ENCODE measurements around the gene CELF1.
"Not testable (repeated sequence)": the region's sequence is repeated elsewhere in the genome, so short reads cannot be mapped to it uniquely, and the experiment has no call there.

The CELF1 gene

DNA sequence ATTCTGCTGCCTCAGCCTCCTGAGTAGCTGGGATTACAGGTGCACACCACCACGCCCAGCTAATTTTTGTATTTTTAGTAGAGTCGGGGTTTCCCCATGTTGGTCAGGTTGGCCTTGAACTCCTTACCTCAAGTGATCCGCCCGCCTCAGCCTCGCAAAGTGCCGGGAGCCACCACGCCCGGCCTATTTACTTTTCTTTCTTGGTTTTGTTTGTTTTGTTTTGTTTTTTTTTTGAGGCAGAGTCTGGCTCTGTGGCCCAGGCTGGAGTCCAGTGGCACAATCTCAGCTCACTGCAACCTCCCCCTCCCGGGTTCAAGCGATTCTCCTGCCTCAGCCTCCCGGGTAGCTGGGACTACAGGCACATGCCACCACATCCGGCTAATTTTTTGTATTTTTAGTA, 4.1 kb upstream of the CELF1 start:
- not testable (repeated sequence) for H3K9me3 ChIP-seq (ENCODE audit: insufficient read depth, low read depth, low read length); H3K36me3 ChIP-seq (ENCODE audit: insufficient read depth, low read depth, low read length); H3K27me3 ChIP-seq (ENCODE audit: insufficient read depth, low read length); H3K4me1 ChIP-seq (ENCODE audit: insufficient read depth, low read length); H3K4me3 ChIP-seq (ENCODE audit: low read length); H3K27ac ChIP-seq (ENCODE audit: low read length); H3K9ac ChIP-seq (ENCODE audit: low read depth, low read length)

GRCh38 chr11:47553406-47553743, 443 bp upstream of the CELF1 start:
- H3K27ac ChIP-seq (ENCODE audit: low read length) = peak overlapping the region; percentile 57
- H3K9me3 ChIP-seq (ENCODE audit: insufficient read depth, low read depth, low read length) = no peaks in the 10 kb centered on the region
- H3K27me3 ChIP-seq (ENCODE audit: insufficient read depth, low read length) = no peaks in the 10 kb centered on the region
- peaks cover 13% of the 10 kb centered on the region for H3K4me1 ChIP-seq (ENCODE audit: insufficient read depth, low read length)
- peak overlapping the region; percentile 82 for H3K4me3 ChIP-seq (ENCODE audit: low read length)
- peaks cover 20% of the 10 kb centered on the region; the same call in 1 of the 2 replicates for H3K36me3 ChIP-seq (ENCODE audit: insufficient read depth, low read depth, low read length)
- peak overlapping the region; percentile 92 for H3K9ac ChIP-seq (ENCODE audit: low read depth, low read length)

GRCh38 chr11:47552056-47552565, 821 bp downstream of the CELF1 start:
- Histone ChIP-seq H3K9ac (ENCODE audit: low read depth, low read length) (peak overlapping the region; percentile 85), H3K36me3 (ENCODE audit: insufficient read depth, low read depth, low read length) (peaks cover 20% of the 10 kb centered on the region; the same call in 1 of the 2 replicates), H3K9me3 (ENCODE audit: insufficient read depth, low read depth, low read length) (no peaks in the 10 kb centered on the region), H3K27ac (ENCODE audit: low read length) (peak overlapping the region; percentile 73), H3K4me3 (ENCODE audit: low read length) (peak overlapping the region; percentile 84), H3K27me3 (ENCODE audit: insufficient read depth, low read length) (no peaks in the 10 kb centered on the region), H3K4me1 (ENCODE audit: insufficient read depth, low read length) (peaks cover 13% of the 10 kb centered on the region)

DNA sequence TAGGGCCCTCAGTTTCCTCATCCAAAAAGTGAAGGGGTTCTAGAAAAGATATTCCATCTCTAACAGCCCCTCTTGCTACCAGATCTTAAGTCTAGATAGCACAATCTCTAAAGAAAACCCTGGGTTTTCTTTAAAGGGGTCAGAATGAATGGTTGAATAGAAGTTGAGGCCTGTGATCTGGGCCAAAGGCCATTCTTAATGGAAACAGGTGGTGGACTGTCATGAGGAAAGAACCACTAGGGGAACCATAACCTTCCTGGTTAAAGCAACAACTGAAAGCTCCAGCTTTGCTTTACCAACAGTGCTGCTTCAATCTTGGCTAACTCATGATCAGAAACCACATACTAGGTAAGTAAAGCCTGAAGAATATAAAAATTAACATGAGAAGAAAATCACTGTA, 1.8 kb downstream of the CELF1 start:
- Histone ChIP-seq H3K9ac (ENCODE audit: low read depth, low read length) (peak overlapping the region; percentile 85; the same call in 1 of the 2 replicates), H3K4me1 (ENCODE audit: insufficient read depth, low read length) (peaks cover 13% of the 10 kb centered on the region), H3K9me3 (ENCODE audit: insufficient read depth, low read depth, low read length) (no peaks in the 10 kb centered on the region), H3K27ac (ENCODE audit: low read length) (no peak overlapping the region), H3K4me3 (ENCODE audit: low read length) (peak overlapping the region; percentile 84), H3K36me3 (ENCODE audit: insufficient read depth, low read depth, low read length) (peaks cover 25% of the 10 kb centered on the region; the same call in 1 of the 2 replicates), H3K27me3 (ENCODE audit: insufficient read depth, low read length) (no peaks in the 10 kb centered on the region)

DNA sequence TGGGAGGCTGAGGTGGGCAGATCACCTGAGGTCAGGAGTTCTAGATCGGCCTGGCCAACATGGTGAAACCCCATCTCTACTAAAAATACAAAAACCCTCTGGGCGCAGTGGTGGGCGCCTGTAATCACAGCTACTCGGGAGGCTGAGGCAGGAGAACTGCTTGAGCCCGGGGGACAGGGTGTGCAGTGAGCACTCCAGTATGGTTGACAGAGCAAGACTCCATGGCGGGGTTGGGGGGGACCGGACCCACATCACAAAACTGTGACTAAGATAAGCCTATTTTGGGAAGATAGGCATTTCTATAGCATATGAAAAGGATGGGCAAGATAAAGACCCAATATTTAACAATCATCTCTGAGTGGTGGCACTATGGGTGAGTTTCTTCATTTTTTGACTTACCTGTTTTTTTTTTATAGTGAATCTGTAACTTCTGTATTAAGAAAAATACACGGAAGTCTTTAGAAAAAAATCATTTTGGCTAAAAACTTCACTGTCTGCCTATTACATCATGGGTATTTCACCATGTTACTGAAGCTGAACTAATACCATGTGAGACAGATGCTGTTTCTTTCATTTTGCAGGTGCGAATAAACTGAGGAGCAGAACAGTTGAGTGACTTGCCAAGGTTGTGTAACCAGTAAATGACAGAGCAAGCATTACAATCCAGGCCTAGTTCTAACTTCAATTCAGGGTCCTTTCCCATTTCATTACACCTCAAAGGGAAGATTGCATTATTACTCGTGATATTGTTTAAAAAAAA, 2.5 kb downstream of the CELF1 start:
- Histone ChIP-seq H3K9ac (ENCODE audit: low read depth, low read length) (no peak overlapping the region), H3K4me3 (ENCODE audit: low read length) (peak overlapping the region; percentile 84), H3K27ac (ENCODE audit: low read length) (no peak overlapping the region)

DNA sequence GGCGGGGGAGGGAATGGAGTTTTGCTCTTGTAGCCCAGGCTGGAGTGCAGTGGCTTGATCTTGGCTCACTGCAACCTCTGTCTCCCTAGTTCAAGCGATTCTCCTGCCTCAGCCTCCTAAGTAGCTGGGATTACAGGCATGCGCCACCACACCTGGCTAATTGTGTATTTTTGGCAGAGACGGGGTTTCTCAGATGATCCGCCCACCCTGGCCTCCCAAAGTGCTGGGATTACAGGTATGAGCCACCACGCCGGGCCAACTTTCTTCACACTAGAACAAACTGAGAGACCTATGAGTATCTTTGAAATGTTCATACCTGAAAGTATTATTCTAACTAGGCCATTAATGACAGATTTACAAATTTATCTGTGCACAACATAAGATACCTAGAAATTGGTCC, 6.7 kb downstream of the CELF1 start:
- not testable (repeated sequence) for H3K27me3 ChIP-seq (ENCODE audit: insufficient read depth, low read length); H3K4me1 ChIP-seq (ENCODE audit: insufficient read depth, low read length)

More for the DNA sequence above, 2.5 kb downstream of the CELF1 start:
- H3K36me3 ChIP-seq (ENCODE audit: insufficient read depth, low read depth, low read length) = peaks cover 25% of the 10 kb centered on the region; the same call in 1 of the 2 replicates
- no peaks in the 10 kb centered on the region for H3K9me3 ChIP-seq (ENCODE audit: insufficient read depth, low read depth, low read length)
- H3K27me3 ChIP-seq (ENCODE audit: insufficient read depth, low read length) = no peaks in the 10 kb centered on the region
- peaks cover 13% of the 10 kb centered on the region for H3K4me1 ChIP-seq (ENCODE audit: insufficient read depth, low read length)

DNA sequence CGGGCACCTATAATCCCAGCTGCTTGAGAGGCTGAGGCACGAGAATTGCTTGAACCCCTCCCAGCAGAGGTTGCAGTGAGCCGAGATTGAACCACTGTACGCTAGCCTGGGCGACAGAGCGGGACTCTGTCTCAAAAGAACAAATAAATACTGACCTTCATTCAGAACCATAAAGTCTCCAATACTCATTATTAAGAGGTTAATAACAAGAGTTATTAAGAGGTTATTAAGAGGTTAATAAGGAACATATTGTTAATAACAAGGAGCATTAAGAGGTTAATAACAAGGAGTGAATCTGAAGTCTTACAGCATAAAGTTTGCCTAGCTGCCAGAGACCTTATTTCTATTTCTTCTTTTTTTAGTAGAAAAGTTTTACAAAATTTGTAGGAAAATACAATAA, 7.6 kb downstream of the CELF1 start:
- no peak overlapping the region for H3K9ac ChIP-seq (ENCODE audit: low read depth, low read length)
- no peaks in the 10 kb centered on the region for H3K9me3 ChIP-seq (ENCODE audit: insufficient read depth, low read depth, low read length)
- H3K27me3 ChIP-seq (ENCODE audit: insufficient read depth, low read length) = no peaks in the 10 kb centered on the region
- no peak overlapping the region for H3K27ac ChIP-seq (ENCODE audit: low read length)
- H3K4me1 ChIP-seq (ENCODE audit: insufficient read depth, low read length) = 0 out of 2 replicates have a peak, but pooled peaks cover under 1% of the 10 kb centered on the region
- peaks cover 18% of the 10 kb centered on the region; the same call in 1 of the 2 replicates for H3K36me3 ChIP-seq (ENCODE audit: insufficient read depth, low read depth, low read length)
- H3K4me3 ChIP-seq (ENCODE audit: low read length) = no peak overlapping the region

More for the DNA sequence above, 6.7 kb downstream of the CELF1 start:
- H3K4me3 ChIP-seq (ENCODE audit: low read length); H3K9ac ChIP-seq (ENCODE audit: low read depth, low read length); H3K9me3 ChIP-seq (ENCODE audit: insufficient read depth, low read depth, low read length); H3K27ac ChIP-seq (ENCODE audit: low read length): not testable (repeated sequence)
- peaks cover 25% of the 10 kb centered on the region; the same call in 1 of the 2 replicates for H3K36me3 ChIP-seq (ENCODE audit: insufficient read depth, low read depth, low read length)

DNA sequence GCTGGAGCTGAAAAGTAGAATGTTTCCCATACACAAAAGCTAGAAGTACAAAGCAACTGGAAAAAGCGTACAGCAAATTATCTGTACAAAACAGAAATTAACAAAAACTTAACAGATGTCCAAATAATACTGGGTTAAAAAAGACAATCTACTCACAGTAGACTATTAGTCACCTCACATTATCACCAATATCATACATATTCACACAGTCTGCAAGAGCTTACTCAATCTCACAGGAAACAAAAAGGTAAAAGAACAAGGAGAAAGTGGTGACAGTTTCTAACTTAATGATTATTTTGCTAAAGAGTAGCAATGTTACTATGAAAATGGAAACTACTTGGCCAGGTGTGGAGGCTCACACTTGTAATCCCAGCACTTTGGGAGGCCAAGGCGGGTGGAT, 11.9 kb downstream of the CELF1 start:
- H3K36me3 ChIP-seq (ENCODE audit: insufficient read depth, low read depth, low read length) = peaks cover 10% of the 10 kb centered on the region; the same call in 1 of the 2 replicates
- H3K9me3 ChIP-seq (ENCODE audit: insufficient read depth, low read depth, low read length) = no peaks in the 10 kb centered on the region
- H3K27me3 ChIP-seq (ENCODE audit: insufficient read depth, low read length) = no peaks in the 10 kb centered on the region
- H3K4me3 ChIP-seq (ENCODE audit: low read length) = no peak overlapping the region
- no peak overlapping the region for H3K27ac ChIP-seq (ENCODE audit: low read length)
- H3K9ac ChIP-seq (ENCODE audit: low read depth, low read length) = no peak overlapping the region
- peaks cover 12% of the 10 kb centered on the region for H3K4me1 ChIP-seq (ENCODE audit: insufficient read depth, low read length)

GRCh38 chr11:47539681-47540039, 13.3 kb downstream of the CELF1 start:
- Histone ChIP-seq H3K27ac (ENCODE audit: low read length) (no peak overlapping the region), H3K4me1 (ENCODE audit: insufficient read depth, low read length) (peaks cover 12% of the 10 kb centered on the region), H3K36me3 (ENCODE audit: insufficient read depth, low read depth, low read length) (peaks cover 12% of the 10 kb centered on the region; the same call in 1 of the 2 replicates), H3K9ac (ENCODE audit: low read depth, low read length) (0 out of 2 replicates have a peak overlapping the region, but pooled peaks have one; percentile 45), H3K9me3 (ENCODE audit: insufficient read depth, low read depth, low read length) (no peaks in the 10 kb centered on the region), H3K4me3 (ENCODE audit: low read length) (no peak overlapping the region), H3K27me3 (ENCODE audit: insufficient read depth, low read length) (no peaks in the 10 kb centered on the region)

DNA sequence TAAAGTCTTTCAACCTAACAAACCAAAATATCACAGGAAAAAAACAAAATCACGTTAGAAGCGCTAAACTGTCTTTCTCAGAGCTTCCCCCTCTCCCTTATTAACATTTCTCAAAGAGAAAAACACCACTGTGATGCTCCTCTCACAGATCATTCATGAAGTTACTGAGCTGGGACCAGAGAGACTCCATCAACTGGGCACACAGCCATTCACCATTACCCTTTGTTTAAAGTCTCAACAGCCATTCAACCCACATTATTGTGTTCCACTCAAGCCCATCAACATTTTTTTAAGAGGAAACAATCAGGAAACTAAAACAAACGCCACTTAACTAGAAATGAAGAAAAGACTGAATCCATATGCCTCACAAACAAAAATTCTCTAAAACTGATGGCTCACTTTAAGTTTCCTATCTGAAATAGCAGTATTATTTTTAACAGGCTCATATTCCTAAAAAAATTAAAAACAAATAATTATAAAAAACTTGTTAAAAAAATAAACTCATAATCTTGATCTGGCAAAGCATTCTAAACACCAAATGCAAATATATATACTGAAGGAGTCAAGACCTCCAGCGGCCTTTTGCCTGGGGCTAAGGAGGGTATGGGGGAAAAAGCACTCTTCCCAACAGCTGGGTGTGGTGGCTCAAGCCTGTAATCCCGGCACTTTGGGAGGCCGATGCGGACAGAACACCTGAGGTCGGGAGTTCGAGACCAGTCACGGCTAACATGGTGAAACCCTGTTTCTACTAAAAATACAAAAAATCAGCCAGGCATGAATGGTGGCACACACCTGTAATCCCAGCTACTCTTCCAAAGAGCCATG, 14.0 kb downstream of the CELF1 start:
- Histone ChIP-seq H3K9me3 (ENCODE audit: insufficient read depth, low read depth, low read length) (no peaks in the 10 kb centered on the region), H3K9ac (ENCODE audit: low read depth, low read length) (0 out of 2 replicates have a peak overlapping the region, but pooled peaks have one; percentile 45), H3K27ac (ENCODE audit: low read length) (no peak overlapping the region), H3K36me3 (ENCODE audit: insufficient read depth, low read depth, low read length) (peaks cover 12% of the 10 kb centered on the region; the same call in 1 of the 2 replicates), H3K27me3 (ENCODE audit: insufficient read depth, low read length) (no peaks in the 10 kb centered on the region), H3K4me1 (ENCODE audit: insufficient read depth, low read length) (peaks cover 12% of the 10 kb centered on the region), H3K4me3 (ENCODE audit: low read length) (no peak overlapping the region)

GRCh38 chr11:47536915-47537314, 16.0 kb downstream of the CELF1 start:
- Histone ChIP-seq H3K27ac (ENCODE audit: low read length) (no peak overlapping the region), H3K9ac (ENCODE audit: low read depth, low read length) (no peak overlapping the region), H3K9me3 (ENCODE audit: insufficient read depth, low read depth, low read length) (no peaks in the 10 kb centered on the region), H3K36me3 (ENCODE audit: insufficient read depth, low read depth, low read length) (peaks cover 12% of the 10 kb centered on the region; the same call in 1 of the 2 replicates), H3K27me3 (ENCODE audit: insufficient read depth, low read length) (no peaks in the 10 kb centered on the region), H3K4me3 (ENCODE audit: low read length) (no peak overlapping the region), H3K4me1 (ENCODE audit: insufficient read depth, low read length) (peaks cover 14% of the 10 kb centered on the region)

Measured in iPS-20b (cell line).